HG02885 (cell line): ENCODE data around the gene AFF2.
A peak's percentile ranks its signal among the peaks of the same experiment; 100 is the strongest.

Experiments
- ATAC-seq: cut with Tn5 transposase; IDR thresholded peaks from one replicate; pipeline ENCODE4 v1.9.1; 2021; ENCODE audit warnings: mild to moderate bottlenecking; ENCODE audit not compliant: unreplicated experiment, poor library complexity

The AFF2 gene

GRCh38 chrX:148535639-148536038, 35.2 kb downstream of the AFF2 start:
- no peak for ATAC-seq

GRCh38 chrX:148536961-148537360, 36.5 kb downstream of the AFF2 start:
- no peak for ATAC-seq

DNA sequence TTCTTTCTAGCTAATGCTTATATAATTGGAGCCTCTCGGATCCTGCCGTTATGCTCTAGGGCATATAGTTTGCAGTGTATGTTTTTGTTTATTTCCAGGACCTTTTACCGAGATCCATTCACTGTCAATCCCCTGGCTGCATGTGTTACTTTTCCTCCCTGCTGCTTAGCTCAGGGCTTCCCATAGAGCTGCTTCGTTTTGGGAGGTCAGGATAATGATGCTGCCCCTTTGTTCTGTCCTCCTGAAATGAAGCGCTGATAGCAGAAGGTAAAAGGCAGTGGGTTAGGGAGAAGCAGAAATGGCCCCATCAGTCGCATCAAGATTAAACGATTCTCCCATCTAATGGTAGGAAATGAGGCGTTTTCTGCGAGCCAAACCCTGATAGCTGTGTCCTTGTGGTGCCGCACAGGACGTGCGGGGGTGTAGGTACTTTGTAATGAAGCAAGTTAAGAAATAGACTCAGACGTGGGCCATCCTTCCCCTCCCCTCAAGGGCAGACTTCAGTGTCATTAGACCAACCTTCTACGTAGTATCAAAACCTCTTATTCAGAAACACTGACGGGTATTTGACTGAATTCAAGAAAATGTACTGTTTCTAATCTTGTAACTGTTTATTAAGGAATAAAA, 37.3 kb downstream of the AFF2 start:
- no peak for ATAC-seq

GRCh38 chrX:148538582-148538981, 38.2 kb downstream of the AFF2 start:
- no peak for ATAC-seq

DNA sequence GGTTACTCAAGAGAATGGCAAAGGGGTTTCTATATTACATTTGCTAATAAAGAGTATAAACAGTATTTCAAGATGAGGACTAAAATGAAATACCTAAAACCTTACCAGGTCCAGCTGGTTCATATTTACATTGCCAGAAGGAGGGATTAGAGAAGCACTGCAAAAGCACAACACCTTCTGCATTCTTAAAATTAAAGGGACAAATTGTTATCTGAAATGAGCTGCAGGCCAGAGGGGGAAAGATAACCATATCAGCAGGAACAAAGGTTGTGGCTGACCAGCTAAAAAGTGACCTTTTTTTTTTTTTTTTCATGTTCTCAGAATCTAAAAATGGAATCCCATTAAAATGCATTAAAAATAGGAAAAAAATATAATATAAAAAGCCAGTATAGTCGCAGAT, 39.7 kb downstream of the AFF2 start:
- ATAC-seq = no peak

- ATAC-seq = no peak
These were observed 40.5 kb downstream of the AFF2 start for GRCh38 chrX:148540671-148541583.

DNA sequence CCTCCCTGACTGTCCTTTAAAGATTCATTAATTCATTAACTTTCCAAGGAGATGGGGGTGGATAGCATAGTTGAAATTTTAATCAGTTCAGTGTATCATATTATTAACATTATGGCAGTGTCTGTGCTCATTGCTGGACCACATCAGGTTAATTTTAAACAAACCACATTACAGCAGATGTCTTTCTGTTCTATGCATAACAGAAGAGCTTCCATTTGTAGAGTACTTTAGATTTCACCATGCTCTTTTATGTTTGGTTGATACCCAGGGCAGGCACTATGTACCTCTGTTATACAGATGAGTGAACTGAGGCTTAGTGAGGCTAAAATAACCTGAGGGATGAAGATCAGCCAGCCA, 41.1 kb downstream of the AFF2 start:
- no peak for ATAC-seq

- no peak for ATAC-seq
These were observed 42.3 kb downstream of the AFF2 start for GRCh38 chrX:148542481-148543255.

DNA sequence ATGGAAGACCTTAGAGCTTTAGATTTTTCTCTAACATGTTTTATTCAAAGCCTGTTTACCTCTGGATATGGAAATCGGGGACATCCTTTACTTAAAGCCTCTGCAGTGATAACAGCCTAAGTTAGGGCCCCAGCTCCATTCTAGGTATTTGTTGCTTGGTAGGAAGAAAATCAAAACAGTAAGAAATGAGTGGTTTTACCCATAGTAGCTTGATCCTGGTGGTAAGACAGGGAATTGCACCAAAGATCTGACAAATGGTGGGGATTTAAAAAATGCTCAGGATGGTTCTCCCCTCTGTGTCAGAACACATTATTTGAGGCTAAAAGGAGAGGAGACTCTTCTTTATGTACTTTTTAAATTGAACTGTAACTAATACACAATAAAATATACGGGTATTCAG, 52.4 kb downstream of the AFF2 start:
- peak; percentile 63 for ATAC-seq

DNA sequence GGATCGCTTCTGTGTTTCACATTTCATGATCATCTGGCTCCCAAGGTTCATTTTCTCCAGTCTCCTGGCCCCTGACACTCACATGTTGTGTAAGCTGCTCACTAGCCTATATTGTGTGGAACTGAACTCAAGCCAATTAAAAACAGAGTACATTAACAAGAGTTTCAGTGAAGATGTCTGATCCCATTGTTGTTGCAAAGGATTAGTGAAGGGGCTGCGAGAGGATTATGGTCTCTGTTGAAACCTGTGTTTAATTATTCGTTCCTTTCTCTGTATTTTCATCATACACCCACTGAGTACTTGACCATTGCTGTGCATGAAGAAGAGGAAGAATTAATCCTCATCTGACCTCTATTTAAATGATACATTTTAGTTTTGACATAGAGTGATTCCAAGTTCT, 54.7 kb downstream of the AFF2 start:
- no peak for ATAC-seq

- ATAC-seq = no peak
These were observed 55.3 kb downstream of the AFF2 start for GRCh38 chrX:148555571-148556243.

DNA sequence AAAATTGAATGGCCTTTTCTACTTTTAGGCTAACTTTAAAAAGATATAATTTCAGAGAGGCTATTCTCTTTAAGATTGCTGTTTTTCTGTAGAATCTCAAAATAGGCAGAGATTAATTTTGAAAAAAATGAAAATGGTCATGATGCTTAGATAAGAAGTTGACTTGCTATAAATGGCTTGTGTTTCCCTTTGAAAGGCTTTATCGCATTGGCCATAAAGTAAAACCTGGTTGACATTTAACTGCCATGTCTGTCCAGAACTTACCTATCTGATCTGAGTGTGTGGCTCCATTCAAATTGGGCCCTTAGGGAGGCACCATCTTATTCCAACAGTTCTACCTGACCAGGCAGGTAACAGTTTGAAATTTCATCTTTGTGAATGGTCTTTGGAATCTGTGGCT, 56.1 kb downstream of the AFF2 start:
- ATAC-seq = no peak

DNA sequence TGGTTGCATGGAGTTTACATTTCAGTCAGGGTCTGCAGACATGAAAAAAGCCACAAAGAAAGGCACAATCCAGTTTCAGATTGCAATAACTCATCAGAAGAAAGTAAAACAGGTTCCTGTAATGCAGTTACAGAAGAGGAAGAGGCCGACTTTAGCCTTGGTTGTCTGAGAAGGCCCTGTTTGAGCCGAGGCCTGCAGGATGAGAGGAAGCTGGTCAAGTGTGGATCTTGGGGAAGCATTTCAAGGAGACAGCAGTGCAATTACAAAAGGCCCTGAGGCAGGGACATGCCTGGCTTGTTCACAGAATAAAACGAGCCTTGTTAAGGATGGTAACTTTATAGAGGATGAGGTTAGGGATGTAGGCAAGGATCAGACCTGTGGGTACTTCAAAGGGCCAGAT, 62.4 kb downstream of the AFF2 start:
- ATAC-seq = no peak

GRCh38 chrX:148567229-148567628, 66.8 kb downstream of the AFF2 start:
- no peak for ATAC-seq

GRCh38 chrX:148567779-148568178, 67.4 kb downstream of the AFF2 start:
- no peak for ATAC-seq

DNA sequence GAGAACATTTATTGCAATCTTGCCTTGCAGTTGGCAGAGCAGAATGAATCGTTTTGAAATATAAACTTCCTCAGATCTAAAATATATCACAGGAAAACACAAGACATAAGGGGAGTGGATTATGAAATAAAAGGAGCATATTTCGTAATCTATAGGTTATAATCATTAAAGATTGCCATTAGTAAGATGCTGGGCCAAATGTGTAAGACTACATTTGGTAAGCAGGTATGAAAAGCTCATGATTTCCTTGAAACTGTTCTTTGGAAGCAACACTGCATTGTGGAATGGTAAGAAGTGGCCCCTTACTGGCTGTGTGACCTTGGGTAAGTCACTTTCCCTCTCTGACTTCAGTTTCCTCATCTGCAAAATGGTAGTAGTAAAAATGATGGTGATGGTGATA, 68.3 kb downstream of the AFF2 start:
- no peak for ATAC-seq

DNA sequence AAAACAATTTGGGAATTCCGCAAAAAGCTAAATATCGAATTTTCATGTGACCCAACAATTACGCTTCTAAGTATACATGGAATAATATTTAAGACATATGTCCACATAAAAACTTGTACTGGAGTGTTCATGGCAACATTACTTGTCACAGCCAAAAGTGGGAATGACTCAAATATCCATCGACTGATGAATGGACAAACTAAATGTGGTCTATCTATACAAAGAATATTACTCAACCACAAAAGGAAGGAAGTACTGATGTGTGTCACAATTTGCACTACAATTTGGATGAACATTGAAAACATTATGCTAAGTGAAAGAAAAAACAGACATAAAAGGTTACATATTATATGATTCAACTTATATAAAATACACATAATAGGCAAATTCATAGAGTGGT, 71.9 kb downstream of the AFF2 start:
- no peak for ATAC-seq

- ATAC-seq = no peak
These were observed 72.7 kb downstream of the AFF2 start for GRCh38 chrX:148573119-148573518.

DNA sequence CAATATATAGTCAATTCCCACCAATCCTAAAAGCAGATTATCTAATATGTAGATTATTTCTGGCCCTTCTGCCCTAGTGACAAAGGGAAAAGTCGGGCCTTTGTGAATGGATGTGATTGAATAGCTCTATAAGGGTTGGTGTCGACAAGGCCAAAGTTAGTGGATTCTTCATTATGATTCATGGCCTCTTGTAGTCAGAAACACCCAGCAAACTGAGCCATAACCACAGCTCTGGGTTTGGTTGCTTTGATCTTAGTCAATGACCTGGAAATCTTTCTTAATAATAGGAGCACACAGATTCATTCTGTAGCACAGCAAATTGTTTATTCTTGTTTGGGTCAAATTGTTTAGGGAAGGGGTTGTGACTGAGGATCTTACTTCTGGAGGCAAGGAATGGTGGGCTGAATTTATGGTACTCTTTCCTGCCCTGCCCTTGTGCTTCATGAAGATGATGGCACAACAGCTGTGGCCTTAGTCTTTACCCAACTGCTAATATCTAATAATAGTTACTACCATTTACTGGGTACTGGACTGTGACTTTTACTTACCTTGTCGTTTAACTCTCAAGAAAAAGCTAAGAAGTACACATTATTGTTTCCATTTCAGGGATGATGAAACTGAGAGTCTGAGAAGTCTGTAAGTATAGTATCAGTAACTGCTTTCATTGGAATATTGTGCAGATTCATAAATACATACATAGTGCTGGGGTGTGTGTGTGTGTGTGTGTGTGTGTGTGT, 74.0 kb downstream of the AFF2 start:
- no peak for ATAC-seq

GRCh38 chrX:148576396-148576795, 76.0 kb downstream of the AFF2 start:
- ATAC-seq = no peak
